Hair follicle dermal papilla cell (primary cell): ENCODE results near the gene NDUFA3. TPM values are rescaled to one million over a fixed set of nuclear protein-coding genes. Genes with fewer than 3 reads are reported as not detected.

ENCODE experiments used
- total RNA-seq: library from RNA; depleted of rRNA; stranded (reverse); fragments of >200 nt; gene quantifications from 2 replicates; pipeline ENCODE4 v1.2.3, GENCODE V29; 2012

The NDUFA3 gene
- total RNA-seq = 5.7 and 6.2 TPM in 2 replicates

DNA sequence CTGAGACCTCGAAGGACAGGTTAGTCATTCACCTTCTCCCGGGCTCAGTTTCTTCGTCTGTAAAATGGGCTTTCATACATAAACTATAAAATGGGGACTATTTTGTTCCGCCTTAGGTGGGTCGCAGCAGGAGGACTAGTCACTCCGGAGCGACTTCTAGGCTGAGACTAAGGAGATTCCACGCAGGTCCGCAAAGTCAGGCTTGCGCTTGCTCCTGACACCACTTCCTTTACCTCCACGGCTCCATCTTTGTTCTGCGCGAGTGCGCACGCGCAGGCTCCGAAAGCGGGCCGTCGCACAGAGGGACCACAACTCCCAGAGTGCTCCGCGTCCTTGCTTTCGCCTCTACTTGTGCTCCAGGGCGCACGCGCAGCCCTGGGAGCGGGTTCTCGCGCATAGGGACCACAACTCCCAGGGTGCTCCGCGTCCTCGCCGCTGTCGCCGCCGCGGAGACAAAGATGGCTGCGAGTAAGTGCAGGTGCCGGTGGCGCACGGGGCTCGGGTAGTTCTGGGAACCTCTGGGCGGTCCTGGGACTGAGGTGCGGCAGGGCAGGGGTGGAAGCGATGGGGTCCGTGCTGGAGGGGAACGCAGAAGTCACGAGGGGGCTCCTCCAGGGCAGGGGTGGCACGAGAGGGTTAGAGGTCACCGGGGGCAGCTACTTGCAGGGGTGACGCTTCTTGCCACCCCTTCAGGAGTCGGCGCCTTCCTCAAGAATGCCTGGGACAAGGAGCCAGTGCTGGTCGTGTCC is at the start of gene NDUFA3:
Gene NDUFA3, plus strand, starts transcription at position 435 of the 749 bp plus-strand sequence. Its CDS starts 24 bp downstream, at position 459.

DNA sequence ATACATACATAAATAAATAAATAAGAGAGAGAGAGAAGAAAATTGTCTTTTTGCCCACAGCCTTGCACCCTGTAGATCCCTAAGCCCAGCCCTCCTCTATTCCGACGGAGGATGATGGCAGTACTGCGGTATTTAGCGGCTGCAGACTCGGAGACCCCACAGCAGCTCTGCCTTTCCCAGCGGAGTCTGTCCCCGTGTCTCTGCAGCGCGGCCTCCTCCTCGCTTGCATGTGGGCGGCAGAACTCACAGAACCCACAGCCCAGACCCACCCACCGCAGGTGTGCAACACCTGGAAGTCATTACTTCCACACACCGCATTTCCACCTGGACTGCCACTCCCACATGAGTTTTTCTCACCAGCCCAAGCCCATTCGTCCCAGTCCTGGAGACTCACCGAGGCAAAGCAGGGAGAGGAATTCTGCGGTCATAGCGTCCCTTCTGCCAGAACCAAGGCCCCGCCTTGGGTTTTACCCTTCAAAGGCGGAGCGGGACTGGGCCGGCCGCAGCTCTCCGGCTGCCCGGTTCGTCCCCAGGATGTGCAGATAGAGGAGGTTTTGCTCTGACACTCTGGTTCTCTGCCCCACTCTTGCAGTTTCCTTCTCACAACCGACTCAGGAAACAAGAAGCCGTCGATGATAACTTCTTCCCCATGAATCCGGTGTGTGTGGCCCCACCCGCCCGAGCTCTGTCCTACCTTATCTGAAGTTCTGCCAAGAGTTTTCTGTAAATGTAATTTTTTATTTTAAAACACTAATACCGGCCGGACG is 39.1 kb upstream of the NDUFA3 start, which contains the start of gene VSTM1:
Gene VSTM1, minus strand, starts transcription at position 548 of the 767 bp plus-strand sequence. Its CDS starts 120 bp downstream, at position 428.

DNA sequence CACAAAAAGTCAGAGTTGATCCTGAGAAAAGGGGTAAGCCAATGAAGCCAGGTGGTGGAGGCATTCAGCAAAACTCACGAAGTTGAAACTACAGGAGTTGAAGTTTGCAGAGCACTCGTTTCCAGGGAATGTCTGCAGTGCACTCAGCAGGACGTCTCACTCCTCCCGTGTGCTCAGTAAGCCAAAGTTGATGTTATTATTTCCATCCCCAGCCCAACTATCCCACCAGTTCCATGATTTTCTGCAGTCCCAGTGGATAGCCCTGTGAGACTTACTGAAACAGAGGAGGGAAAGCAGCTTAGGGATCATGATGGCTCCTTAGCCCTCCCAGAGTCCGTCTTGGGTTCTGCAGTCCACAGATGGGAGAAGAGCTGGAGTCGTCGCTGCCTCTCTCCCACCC is 21.6 kb upstream of the NDUFA3 start, which contains the start of gene TARM1:
Gene TARM1, minus strand, starts transcription at position 334 of the 400 bp plus-strand sequence. Its CDS starts 25 bp downstream, at position 309.

DNA sequence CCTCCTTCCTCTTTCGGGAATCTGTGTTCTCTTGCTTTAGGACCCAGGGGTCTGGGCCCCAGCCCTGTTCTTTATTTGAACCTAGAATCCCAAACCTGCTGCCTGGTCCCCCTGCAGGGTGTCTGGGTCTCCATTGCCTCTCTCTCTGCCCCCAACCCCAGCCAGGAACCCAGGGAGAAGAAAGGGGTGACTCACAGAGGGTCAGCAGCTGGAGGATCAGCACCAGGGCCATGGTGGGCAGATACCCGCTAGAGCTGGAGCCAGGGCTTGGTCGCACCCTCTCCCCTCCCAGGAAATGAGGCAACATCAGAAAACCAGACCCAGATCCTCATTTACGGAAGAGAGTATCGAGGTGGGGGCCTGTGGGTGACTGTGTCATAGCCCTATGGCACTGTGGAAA is 2.1 kb upstream of the NDUFA3 start, which contains the start of gene OSCAR:
Gene OSCAR, minus strand, starts transcription at position 243 of the 400 bp plus-strand sequence. Its CDS starts 11 bp downstream, at position 232.

DNA sequence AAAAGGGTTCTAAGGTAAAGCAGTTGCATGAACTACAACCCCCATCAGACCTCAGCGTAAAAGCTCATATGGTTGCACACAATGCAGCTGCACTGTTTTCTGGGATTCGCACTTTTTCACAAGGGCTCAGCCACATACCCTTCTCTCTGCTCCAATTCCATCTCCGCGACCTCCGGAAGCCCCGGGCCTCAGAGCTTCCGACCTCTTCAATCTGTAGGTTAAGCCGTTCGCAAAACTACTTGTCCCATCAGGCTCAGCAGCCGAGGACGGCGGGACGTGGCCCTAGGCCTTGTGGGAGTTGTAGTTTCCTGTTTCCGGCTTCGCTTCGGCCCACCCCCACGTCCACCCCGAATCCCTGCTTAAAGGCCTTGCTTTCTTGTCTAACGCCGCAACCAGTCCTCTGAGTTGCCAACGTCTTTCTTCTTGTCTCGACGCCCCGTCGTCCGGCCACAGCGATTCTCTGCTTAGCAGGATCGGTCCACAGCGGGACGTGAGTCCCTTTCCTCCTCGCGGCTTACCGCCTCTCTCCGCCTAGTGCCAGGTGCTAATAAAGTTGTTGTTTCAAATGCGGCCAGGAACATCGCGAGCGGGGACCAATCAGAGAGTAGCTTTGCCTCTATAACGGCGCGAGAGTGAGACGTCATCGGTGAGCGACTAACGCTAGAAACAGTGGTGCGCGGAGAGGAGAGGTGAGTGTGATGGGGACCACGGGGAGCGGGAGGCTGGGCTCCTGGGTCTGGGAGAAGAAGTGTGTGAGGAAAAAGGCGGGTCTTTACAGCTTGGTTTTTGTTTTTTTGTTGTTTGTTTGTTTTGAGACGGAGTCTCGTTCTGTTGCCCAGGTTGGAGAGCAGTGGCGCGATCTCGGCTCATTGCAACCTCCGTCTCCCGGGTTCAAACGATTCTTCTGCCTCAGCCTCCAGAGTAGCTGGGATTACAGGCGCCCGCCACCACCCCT is 12.7 kb downstream of the NDUFA3 start, which contains the start of the genes PRPF31 and TFPT:
Gene PRPF31, plus strand, starts transcription at position 646 of the 955 bp plus-strand sequence. CDS start 2,525 bp downstream, outside the sequence.
Gene TFPT, minus strand, starts transcription at position 549 of the 955 bp plus-strand sequence. Its CDS starts 388 bp downstream, at position 161.

DNA sequence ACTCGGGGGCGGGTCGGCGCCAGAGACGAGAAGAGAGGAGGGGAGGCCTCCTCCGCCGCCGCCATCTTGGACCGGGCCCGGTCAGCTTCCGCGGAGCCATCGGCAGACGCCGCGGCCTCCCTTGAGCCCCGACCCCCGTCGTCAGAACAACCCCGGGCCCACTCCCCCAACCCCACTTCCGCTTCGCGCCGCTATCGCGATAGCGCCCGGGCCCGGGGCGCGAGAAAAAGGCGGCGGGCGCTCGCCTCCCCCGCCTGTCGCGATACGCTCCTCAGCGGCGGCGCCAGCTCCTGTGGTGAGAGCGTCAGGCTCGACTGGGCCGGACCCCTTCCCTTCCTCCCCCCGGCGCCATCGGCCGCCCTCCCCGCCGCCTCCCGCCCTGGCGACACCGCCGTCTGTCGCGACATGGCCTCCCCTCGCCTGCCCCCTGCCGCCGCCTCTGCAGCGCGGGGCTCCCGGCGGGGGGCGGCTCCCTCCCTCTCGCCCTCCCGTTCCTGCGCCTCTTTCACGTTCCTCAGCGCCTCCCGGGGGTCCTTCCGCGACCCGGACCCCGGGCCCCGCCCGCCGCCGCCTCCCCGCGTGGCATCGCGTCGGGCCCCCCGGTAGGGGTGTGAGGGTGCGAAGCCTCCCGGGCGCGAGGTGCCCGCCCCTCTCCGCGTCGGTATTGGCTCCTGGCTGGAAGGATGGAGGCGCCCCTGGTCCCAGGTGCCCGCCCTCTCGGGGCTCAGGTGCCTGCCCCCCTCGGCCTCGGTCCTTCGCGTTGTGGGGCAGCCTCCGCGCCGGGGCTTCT is 35.2 kb downstream of the NDUFA3 start, which contains the start of gene CNOT3:
Gene CNOT3, plus strand, starts transcription at position 64 of the 790 bp plus-strand sequence. CDS start 5,217 bp downstream, outside the sequence.

Other genes starting within 250 kb of the NDUFA3 start
- gene MYADM, start 235.0 kb upstream of the NDUFA3 start, total RNA-seq = 35.5 and 42.6 TPM in 2 replicates
- 0.12 TPM in 1 of 2 replicates, not detected in the other for gene PRKCG, start 220.7 kb upstream of the NDUFA3 start, total RNA-seq
- not detected in 2 replicates for gene CACNG7, start 193.6 kb upstream of the NDUFA3 start, total RNA-seq
- not detected in 2 replicates for gene CACNG8, start 139.9 kb upstream of the NDUFA3 start, total RNA-seq
- not detected in 2 replicates for gene CACNG6, start 111.2 kb upstream of the NDUFA3 start, total RNA-seq
- gene VSTM1, start 39.0 kb upstream of the NDUFA3 start, total RNA-seq = not detected in 2 replicates
- not detected in 2 replicates for gene TARM1, start 21.5 kb upstream of the NDUFA3 start, total RNA-seq
- gene OSCAR, start 2.1 kb upstream of the NDUFA3 start, total RNA-seq = 0.16 and 0.36 TPM in 2 replicates
- gene TFPT, start 12.8 kb downstream of the NDUFA3 start, total RNA-seq = 7.7 and 9.7 TPM in 2 replicates
- 41.4 and 44.5 TPM in 2 replicates for gene PRPF31, start 12.9 kb downstream of the NDUFA3 start, total RNA-seq
- 15.1 and 16.5 TPM in 2 replicates for gene CNOT3, start 34.9 kb downstream of the NDUFA3 start, total RNA-seq
- gene LENG1, start 56.9 kb downstream of the NDUFA3 start, total RNA-seq = 3.2 and 3.5 TPM in 2 replicates
- 0.36 and 1.5 TPM in 2 replicates for gene TMC4, start 70.3 kb downstream of the NDUFA3 start, total RNA-seq
- gene MBOAT7, start 86.7 kb downstream of the NDUFA3 start, total RNA-seq = 19.1 and 32.5 TPM in 2 replicates
- 56.0 and 64.7 TPM in 2 replicates for gene TSEN34, start 88.5 kb downstream of the NDUFA3 start, total RNA-seq
- 1,123 and 1,387 TPM in 2 replicates for gene RPS9, start 98.0 kb downstream of the NDUFA3 start, total RNA-seq
- not detected in 2 replicates for gene LILRB3, start 120.2 kb downstream of the NDUFA3 start, total RNA-seq
- not detected in 2 replicates for gene LILRA6, start 139.9 kb downstream of the NDUFA3 start, total RNA-seq
- not detected in 2 replicates for gene LILRB5, start 154.4 kb downstream of the NDUFA3 start, total RNA-seq
- not detected in 2 replicates for gene LILRB2, start 178.3 kb downstream of the NDUFA3 start, total RNA-seq
- gene LILRA5, start 210.3 kb downstream of the NDUFA3 start, total RNA-seq = not detected in 2 replicates
- gene LILRA4, start 236.3 kb downstream of the NDUFA3 start, total RNA-seq = not detected in 2 replicates